GM23248 (cell line): ENCODE data around the gene TNNI2.

ENCODE experiments used
- EZH2 ChIP-seq: fragments of 200-600 bp; sonication (generic); IDR thresholded peaks from 2 replicates; pipeline ENCODE4 v1.6.1; 2018; ENCODE audit warnings: antibody characterized with exemption, mild to moderate bottlenecking; ENCODE audit not compliant: insufficient read depth, poor library complexity, severe bottlenecking
- EZH2phosphoT487 ChIP-seq: fragments of 200-600 bp; sonication (generic); IDR thresholded peaks from 2 replicates; pipeline ENCODE4 v1.6.1; 2018; ENCODE audit warnings: antibody characterized with exemption, moderate library complexity, mild to moderate bottlenecking, low read depth; ENCODE audit not compliant: insufficient read depth

DNA sequence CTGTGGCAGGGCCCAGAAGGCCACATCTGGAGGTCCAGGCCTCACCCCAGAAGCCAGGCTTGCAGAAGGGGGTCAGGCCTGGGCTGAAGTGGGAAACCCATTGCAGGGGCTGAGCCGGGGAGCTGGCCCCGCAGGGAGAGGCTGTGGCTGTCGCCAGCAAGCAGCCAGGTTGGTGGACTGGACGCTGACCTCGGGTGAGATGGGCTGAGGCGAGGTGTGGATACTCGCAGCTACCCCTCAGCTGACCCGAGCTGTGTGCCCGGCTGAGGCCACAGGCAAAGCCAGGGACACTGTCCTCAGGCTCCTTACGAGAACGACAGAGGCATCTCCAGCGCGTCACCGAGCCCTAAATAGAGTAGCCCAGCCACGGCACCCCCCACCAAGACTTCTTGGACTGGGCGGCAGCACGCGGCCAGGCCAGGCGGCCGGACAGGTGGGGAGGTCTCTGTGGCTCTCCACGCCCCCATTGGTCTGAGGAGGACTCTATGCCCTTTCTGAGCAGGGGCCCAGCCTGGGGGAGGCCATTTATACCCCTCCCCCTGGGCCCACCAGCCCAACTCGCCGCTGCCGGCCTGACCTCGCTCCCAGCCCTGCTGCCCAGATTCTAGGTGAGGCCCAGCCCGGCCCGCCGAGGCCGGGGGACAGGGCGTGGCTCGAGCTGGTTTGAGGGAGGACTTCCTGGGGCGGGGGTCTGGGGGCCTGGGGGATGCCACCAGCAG is at the start of gene TNNI2:
- TF ChIP-seq EZH2 (no peak), EZH2phosphoT487 (no peak)
